HG03097 (cell line): ENCODE results near the gene YLPM1.
A peak's percentile ranks its signal among the peaks of the same experiment; 100 is the strongest.

ENCODE experiments used
- ATAC-seq: cut with Tn5 transposase; IDR thresholded peaks from one replicate; pipeline ENCODE4 v1.9.1; 2021; ENCODE audit not compliant: unreplicated experiment, low FRiP score

The YLPM1 gene

GRCh38 chr14:74836251-74836960, 73.3 kb downstream of the YLPM1 start:
- ATAC-seq: no peak

DNA sequence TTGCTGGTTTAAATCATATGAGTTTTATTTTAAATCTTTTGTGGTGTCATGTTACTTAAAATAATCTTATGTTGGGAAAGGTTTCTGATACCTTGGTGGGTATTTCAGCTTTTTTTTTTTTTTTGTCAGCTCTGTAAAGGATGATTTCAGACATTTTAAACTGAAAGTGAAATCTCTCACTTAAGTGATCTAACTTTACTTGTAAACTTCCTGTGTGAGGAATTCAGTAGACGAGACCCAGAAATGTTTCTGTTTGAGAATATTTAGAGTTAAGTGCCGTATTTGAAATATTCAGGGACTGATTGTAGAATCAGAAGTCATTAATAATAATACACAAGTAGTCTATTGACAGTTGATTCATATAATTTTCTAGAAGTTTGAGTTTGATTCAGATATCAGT, 75.0 kb downstream of the YLPM1 start:
- no peak for ATAC-seq

- ATAC-seq: peak; percentile 37
Measured at GRCh38 chr14:74840603-74841030, 77.5 kb downstream of the YLPM1 start.

GRCh38 chr14:74841230-74842207, 78.4 kb downstream of the YLPM1 start:
- ATAC-seq: peak; percentile 67

DNA sequence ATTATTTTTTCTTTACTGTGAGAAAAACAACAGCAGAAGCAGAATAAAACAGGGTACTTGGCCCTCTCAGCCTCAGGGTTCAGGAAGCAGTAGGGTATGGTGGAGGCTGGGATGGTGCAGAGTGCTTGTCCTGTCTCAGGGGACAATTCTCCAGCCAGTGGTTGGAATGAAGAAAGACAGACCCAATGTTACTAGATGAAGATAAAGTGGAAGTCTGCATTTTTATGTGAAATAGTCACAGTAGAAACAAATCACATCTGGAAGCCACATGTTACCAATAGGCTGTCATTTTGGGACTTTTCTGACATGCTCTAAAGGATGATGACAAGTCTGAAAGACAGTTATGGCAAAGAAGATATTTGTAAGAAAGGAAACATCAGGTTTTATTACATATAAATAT, 80.5 kb downstream of the YLPM1 start:
- ATAC-seq: no peak

- ATAC-seq: no peak
Measured at GRCh38 chr14:74846168-74846567, 83.1 kb downstream of the YLPM1 start.

- ATAC-seq: no peak
Measured at GRCh38 chr14:74846968-74847665, 84.0 kb downstream of the YLPM1 start.

- no peak for ATAC-seq
Measured at GRCh38 chr14:74848768-74849167, 85.7 kb downstream of the YLPM1 start.

GRCh38 chr14:74852922-74853530, 89.9 kb downstream of the YLPM1 start:
- no peak for ATAC-seq

DNA sequence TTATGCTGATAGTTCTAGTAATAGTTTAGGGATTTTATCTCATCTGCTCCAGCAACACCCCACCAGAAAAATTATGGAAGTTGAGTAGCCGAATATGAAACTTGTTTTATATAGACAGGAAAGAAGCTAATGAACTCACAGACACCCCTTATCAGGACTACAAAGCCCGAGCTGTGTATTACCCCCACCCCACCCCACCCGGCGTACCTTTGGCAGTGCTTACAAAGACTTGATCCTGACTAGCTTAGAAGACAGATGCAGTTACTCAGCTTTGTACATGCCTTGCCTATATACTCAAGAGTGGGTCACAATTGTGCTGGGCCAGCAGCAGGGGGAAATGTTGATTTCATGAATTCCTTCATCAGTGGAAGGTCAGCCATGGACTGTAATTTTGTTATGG, 90.5 kb downstream of the YLPM1 start:
- no peak for ATAC-seq

DNA sequence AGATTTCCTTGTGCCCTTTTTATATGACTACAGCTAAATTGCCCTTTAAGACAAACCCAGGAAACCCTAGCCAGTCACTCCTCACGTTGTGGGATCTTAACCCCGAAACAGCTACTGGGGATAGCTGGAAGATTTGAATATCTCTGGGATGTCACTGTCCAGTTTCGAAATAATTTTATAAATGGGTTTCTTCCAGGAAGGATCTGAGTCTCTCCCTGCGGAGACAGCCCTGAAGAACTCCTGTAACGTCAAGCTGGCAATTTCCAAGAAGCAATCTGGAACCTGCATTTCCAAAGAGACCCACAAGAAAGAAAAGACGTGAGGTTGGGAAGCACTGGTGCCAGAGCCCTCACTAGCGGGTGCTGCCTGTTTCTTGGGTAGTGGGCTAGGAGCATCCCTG, 91.9 kb downstream of the YLPM1 start:
- no peak for ATAC-seq

DNA sequence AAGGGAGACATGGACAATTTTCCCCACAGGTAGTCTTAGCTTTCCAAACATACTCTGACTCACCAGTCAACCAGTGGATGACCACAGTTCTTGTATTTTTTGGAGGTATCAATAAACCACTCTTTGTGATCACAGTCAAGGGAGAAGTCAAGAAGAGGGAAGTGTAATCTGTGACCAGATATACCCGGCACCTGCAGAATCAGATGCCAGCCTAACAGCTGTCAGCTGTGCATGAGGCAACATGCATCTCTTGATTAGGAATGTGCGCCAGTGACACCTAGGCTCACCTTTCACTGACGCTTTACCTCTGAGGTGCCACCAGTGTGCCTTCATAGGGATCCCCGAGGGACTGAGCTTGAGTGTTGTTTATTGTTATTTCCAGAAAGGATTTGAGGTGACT, 92.8 kb downstream of the YLPM1 start:
- no peak for ATAC-seq

DNA sequence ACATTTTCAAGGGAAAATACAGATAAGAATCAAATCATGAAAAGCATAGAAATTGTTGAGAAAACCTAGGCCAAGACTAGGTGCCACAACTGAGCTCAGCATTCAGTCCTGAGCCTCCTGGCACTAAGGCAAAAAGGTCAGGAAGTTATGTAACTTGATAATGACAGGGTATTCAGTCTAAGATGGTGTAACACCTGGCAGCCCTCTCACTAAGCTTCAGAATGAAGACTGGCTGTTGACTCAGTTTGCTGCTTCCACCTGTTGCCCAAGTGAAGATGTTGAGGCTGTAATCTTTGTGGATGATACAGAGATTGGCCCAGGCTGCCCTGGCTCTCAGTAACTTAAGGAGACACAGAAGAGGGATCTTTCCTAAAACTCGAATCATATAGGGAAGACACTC, 93.2 kb downstream of the YLPM1 start:
- ATAC-seq: no peak

GRCh38 chr14:74858022-74858421, 94.9 kb downstream of the YLPM1 start:
- no peak for ATAC-seq

- ATAC-seq: no peak
Measured at GRCh38 chr14:74859757-74860552, 96.8 kb downstream of the YLPM1 start.

- ATAC-seq: no peak
Measured at GRCh38 chr14:74860899-74861733, 98.0 kb downstream of the YLPM1 start.

DNA sequence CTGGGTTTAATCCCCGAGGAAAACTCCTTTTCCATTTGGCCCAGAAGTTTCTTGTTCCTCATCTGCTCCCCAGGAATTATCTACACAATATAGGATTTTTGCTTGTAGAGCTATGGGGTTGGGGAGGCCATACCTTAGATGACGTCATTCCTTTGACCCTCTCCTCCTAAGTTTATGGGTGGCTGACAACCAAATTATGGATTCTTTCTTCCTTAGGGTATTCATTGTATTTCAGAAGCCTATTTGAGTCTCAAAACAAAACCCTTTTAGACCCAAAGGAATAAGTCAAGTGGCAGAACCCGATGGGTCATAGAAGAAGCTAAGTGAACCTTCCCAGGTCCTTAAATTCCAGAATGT, 98.6 kb downstream of the YLPM1 start:
- no peak for ATAC-seq

DNA sequence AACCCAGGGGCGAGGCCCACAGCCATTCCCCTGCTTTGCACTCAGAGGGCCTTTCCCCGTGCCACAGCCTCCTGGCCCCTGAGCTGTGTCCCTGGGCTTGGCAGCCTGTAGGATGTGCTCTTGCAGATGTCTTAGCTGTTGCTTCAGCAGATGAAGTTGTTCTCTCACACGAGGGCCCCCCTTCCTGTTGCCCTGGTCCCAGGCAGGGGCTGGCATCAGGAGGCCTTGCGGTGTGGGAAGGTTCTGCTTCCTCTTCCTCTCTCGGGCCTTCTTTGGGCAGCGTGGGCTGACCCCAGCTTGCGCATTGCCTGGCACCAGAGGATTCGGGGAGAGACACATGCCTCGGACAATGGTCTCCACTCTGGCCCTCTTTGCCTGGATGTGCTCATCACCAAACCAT, 100.2 kb downstream of the YLPM1 start:
- no peak for ATAC-seq

DNA sequence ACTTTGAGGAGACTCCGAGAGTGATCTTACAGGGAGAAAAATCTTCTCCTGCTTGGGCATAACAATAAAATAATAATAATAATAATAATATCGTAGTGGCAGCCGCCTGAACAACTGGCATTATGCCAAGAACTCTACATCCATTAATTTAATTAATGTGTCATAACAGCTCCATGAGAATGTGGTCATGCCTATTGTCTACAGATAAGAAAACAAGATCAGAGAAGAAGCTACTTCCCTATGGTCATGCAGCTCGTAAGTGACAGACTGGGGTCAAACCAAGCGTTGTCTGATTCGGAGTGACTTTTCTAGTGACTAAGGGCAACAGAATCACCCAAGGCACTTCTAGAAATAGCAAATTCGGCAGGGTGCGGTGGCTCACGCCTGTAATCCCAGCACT, 101.1 kb downstream of the YLPM1 start:
- ATAC-seq: no peak
